GM19328 (cell line): ENCODE results near the gene MEF2B.
"Not testable (repeated sequence)": the region's sequence is repeated elsewhere in the genome, so short reads cannot be mapped to it uniquely, and the experiment has no call there.

Experiments
- ATAC-seq: cut with Tn5 transposase; IDR thresholded peaks from one replicate; pipeline ENCODE4 v1.9.1; 2021; ENCODE audit warnings: mild to moderate bottlenecking, moderate library complexity; ENCODE audit not compliant: unreplicated experiment

Gene MEF2B

DNA sequence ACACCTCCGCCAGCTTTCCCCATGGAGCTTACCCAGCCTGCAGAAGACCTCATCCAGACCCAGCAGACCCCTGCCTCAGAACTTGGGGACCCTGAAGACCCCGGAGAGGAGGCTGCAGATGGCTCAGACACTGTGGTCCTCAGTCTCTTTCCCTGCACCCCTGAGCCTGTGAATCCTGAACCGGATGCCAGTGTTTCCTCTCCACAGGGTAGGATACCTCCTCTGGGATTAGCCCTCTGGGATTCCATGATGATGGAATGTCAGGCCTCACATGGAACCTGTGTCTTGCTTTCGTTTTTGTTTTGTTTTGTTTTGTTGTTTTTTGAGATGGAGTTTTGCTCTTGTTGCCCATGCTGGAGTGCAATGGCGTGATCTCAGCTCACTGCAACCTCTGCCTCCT lies 23.9 kb upstream of the MEF2B start:
- ATAC-seq, result no peak

DNA sequence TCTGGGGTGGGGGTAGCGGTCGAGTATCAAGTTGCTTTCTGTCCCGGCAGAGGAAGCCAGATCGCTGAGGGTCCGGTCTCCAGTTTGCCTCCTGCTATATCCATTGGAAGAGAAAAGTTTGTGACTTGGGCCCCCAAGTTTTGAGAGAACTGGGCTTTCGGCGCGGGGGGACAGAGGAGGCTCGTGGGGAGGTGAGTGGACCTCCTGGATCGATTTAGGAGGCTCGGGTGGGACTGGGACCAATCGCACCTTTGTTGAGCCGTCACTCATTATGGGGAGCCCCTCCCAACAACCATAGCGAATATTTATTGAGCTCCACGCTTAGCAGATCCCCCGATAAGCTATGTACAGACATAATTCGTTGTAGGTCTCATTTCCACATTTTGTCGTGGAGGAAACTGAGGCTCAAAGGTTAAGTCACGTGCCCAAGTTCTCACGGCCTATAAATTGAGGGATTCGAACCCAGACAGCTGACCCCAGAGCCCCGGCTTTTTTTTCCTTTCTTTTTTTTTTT lies 22.9 kb upstream of the MEF2B start:
- no peak for ATAC-seq

DNA sequence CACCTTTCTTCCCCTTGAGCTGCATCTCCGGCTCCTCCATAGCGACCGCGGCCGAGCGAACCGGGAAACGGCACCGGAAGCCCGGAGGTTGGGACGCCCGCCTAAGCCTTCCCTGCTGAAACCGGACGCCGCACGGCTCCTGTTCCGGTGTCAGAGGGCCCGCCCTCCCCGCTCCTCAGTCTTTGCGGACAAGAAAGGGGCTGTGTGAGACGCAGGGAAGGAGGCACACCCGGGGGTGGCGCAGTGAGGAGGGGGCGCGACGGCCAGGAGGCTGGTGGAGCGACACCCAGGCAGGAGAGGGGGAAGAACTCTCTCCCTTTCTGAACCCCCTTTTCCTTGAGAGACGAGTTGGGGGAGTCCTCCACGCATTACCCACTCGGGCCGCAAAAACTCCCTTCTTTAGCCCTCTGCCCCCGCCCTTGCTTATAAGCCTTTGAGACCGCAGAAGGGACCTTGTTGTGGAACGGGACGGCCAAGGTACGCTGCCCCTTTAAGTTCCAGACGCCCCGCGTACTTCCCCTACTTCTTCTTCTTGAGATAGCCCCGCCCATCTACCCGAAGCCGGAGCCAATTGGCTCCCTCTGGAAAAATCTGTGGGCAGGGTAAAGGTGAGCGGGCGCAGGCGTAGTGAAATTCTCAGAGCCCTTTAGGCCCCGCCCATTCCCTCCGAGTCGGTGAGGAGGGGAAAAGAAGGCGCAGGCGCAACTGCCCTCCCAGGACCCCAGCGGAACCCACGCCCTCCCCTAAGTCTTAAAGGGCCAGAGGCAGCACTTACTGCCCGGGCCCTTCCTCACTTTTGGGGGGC lies 22.2 kb upstream of the MEF2B start, which contains the start of the genes BORCS8 and RFXANK:
Gene BORCS8 (minus strand): TSS at position 75 of the 805 bp plus-strand sequence. CDS start 35 bp downstream, at position 40.
Gene RFXANK (plus strand): TSS at position 181 of the 805 bp plus-strand sequence. CDS start 1,689 bp downstream, outside the sequence.
- ATAC-seq, result peak; percentile 82

DNA sequence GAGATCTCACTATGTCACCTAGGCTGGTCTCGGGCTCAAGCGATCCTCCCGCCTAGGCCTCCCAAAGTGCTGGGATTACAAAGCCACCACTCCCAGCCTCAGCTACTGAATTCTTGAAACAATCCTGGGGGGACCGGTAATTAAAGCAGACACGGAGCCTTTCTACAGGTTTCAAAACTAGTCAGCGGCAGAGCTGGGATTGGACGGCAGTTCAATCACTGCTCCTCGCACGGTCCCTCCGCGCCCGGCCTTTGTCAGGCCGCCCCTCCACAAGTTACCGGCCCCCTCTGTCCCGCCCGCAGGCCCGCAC lies 21.7 kb upstream of the MEF2B start:
- ATAC-seq, result no peak

DNA sequence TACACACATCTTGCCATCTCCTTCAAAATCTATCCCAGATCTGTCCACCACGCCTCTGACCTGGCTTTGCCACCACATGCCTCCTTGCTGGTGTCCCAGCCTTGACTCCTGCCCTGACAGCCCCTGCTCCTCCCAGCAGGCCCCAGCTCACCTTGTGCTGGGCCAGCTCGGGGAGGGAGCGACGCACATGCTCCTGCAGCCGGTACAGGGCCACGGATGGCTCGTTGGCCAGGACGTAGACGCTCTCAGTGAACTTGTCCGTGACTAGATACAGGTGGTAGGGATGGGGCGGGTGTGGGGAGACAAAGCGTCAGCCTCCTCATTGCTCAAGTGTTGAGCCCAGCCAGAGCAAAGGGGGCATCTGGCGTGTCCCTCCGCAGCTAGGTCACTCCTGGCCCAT lies 16.7 kb upstream of the MEF2B start:
- no peak for ATAC-seq

DNA sequence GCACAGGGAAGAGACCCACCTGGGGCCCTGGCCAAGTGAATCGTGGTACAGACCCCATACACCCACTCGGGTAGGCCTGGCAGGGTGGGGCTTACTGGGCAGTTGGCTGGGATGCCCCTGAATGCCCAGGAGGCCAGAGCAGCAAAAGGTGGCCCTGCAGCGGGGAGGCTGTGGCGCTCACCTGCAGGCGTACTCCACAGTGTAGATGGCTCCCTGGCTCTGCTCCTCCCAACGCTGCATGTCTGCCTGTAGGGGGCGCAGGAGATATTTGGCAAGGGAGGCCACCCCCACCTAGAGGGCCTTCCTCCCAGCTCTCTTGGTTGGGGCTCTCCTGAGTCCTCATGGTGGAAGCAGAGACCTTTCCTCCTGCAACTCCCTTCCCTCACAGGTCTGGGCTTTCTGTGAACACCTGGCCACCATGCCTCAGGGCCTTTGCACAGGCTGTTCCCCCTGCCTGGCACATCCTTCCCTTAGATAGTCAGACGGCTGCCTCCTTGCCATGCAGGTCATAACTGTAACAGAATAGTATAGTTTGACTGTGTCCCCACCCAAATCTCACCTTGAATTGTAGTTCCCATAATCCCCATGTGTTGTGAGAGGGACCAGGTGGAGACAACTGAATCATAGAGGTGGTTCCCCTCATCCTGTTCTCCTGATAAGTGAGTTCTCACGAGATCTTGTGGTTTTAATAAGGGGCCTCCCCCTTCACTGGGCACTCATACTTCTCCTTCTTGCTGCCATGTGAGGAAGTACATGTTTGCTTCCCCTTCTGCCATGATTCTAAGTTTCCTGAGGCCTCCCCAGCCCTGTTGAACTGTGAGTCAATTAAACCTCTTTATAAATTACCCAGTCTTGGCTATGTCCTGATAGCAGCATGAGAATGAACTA lies 16.0 kb upstream of the MEF2B start:
- no peak for ATAC-seq

DNA sequence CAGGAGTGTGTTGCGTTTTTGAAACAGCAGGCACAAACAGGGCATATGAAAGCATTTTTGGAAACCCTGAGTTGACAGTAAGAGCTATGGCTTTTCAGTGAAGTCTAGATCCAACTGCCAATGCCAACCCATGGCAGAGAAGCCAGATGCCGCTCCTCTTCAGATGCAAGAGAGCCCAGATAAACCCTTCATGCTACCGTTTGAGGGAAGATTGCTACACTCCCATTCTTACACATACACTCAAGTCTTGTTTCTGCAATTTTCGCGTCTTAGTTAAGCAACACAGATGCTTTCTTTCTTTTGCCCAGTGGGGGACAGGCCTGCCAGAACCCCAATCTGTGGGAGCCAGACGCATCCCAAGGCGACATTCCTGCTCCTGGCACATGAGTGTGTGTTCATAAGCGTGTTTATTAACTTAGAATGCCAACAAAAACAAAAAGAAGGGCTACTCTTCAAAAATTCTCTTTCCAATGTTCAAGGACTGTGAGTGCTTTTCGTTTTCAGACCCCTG lies 11.5 kb upstream of the MEF2B start:
- no peak for ATAC-seq

DNA sequence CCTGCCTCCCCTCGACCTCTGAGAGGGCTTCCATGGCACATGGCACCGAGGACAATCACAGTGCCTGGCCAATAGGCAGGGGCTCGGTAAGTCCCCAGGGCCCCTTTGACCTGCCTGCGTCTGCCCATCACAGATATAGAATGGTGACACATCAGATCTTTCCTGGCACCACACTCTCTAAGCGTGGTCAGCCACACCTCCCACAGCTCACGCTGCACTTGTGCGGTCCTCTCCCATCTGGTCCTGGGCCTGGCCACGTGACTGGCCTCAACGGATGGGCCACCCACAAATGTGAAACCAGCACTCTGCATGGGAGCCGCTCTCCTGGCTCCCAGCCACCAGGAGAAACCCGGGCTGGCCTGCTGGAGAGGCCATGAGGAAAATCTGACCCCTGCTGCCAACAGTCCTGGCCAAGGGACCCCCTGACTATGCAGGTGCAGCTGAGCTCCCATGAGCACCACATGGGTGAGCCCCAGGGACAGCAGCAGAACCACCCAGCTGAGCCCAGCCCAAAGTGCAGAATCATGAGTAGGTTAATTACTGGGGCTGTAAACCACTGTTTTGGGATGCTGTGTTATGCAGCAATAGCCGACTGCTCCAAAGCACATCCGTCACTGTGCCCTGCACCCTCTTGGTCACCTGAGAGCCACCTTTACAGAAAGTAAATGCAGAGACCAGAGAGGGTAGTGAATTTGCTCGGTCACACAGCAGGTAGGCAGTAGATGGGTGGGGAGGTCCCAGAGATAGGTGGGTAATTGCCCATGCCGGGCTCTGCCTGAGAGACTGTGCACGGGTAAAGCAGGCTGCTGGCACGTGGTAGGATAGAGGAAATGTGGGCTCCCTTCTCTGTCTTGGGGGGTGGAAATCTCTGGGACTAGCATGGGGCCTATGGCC lies 9.7 kb upstream of the MEF2B start:
- no peak for ATAC-seq

DNA sequence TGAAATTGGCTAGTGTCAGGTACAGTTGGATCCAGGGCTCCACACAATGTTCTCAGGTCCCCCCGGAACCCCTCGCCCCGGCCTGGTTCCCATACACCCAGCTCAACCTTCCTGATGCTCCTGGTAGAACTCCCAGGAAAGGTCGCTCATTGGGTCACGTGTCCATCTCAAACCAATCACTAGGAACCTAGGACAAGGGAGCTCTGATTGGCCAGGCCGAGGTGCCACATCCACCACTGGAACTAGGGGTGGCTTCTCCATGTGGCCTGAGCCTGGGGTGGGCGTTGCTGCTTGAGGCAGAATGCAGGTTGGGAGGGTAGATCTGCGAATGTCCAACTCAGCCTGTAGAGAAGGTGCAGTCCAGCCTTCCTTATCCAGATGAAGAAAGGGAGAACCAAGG lies 6.9 kb upstream of the MEF2B start:
- ATAC-seq, result no peak

DNA sequence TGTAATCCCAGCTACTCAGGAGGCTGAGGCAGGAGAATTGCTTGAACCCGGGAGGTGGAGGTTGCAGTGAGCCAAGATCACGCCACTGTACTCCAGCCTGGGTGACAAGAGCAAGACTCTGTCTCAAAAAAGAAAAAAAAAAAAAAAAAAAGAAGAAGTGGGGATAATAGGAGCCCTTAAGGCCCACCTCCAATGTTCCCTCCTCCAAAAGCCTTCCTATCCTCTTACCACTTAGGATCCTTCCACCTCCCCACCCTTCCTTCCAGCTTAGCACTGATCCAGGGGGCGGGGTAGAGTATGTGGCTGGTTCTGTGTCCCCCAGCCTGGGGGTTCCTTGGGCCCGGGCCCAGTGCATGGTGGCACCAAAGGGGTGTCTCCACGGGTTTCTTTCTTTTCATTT lies 3.2 kb upstream of the MEF2B start:
- ATAC-seq, result not testable (repeated sequence)

DNA sequence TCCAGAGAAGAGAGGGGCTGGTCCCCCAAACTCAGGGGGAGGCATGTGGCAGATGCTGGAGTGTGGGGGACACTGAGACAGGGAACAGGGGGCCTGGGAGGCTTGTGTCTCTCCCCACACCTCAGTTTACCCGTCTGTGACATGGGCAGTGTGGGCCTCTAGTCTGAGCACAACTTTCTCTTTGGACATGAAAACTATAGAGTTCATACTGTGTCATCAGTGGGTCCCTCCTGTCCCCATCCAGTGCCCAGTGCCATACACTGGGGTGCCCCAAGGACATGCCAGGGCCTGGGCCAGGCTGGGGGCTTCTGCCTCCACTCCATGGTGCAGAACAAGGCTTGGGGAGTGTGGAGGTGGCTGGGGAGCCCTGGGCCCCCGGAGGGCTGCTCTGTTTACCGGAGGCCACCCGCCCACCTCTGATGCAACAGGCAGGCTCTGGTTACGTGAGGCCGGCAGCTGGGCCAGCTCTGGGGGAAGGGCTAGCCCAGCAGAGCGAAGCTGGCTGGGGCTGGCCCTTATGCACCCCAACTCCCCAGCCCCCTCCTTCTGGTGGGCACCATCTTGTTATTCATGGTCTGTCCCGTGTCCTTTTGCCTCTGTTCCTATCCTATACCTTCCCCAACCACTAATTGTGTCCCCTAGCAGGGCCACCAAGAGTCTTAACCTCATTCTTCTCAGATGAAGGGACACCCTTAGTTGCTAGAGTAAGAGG lies 1.9 kb upstream of the MEF2B start:
- ATAC-seq, result no peak

DNA sequence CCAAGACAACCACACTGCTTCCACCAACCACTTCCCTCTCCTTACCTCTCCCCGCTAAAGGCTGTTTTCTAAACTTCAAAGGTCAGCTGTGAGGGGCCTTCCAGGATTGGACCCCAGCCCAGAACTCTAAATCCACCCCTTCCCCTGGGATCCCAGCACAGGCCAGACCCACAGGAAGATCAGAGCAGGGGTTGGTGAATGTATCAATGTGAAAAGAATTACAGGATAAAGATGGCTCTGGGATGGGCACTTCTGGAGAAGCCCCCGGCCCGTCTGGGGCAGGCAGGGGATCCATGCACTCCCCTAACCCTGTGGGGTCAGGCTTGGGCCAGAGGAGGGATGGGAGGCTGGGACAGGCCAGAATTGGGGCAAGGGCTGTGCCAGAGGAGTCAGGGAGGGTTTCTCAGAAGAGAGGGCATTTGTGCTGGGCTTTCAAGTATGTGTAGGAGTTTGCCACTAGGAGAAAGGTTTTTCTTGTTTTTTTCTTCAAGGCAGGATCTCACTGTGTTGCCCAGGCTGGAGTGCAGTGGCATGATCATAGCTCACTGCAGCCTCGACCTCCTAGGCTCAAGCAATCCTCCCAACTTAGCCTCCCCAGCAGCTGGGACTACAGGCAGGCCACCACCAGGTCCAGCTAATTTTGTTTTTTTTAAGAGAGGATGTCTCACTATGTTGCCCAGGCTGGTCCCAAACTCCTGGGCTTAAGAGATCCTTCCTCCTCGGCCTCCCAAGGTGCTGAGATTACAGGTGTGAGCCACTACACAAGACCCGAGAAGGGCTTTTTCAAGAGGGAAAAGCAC lies 1.0 kb upstream of the MEF2B start:
- ATAC-seq, result no peak

DNA sequence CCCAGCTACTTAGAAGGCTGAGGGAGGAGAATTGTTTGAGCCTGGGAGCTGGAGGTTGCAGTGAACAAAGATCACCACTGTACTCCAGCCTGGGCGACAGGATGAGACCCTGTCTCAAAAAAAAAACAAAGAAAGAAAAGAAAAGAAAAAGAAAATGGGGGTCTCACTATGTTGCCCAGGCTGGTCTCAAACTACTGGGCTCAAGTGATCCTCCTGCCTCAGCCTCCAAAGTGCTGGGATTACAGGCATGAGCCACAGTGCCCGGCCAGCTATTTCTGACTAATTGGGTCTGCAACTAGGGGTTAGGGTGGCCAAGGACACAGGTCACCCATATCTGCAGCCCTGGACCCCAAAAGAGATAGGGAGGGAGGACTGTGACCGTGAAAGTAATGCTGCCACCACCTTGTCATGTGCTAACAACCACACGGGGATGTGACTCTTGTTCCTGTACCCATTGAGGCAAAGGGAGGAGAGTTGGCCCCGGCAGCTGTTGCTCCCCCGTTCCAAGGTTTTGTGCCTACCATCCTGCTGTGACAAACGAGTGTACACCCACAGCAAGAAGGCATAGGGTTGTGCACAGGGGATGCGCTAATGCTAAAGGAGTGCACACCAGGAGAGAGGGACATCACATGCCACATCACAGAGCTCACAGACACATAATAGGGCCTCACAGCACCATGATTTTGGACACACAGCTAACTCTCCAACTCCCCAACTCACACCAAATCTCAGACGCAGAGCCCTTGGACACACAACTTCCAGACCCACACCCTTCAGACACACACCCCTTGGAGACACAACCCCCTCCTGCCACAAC lies 619 bp downstream of the MEF2B start:
- no peak for ATAC-seq

DNA sequence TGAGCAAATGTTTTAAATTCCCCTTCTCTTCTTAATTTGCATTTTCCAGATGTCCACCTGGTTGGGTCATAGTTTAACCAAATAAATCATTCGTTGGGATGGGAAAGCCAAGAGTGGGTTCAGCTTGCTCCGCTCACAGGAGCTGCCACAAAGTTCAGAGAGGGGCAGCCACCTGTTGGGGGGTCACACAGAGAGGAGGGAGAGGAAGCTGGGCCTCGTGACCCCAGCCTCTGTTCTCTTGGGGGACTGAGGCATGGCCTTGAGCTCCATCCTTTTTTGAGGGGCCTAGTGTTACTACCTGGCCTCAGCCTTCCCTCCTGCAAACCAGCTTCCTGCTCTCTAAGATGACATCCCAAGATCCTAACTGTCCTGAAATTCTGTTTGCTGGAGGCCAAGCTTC lies 2.5 kb downstream of the MEF2B start:
- ATAC-seq, result no peak

DNA sequence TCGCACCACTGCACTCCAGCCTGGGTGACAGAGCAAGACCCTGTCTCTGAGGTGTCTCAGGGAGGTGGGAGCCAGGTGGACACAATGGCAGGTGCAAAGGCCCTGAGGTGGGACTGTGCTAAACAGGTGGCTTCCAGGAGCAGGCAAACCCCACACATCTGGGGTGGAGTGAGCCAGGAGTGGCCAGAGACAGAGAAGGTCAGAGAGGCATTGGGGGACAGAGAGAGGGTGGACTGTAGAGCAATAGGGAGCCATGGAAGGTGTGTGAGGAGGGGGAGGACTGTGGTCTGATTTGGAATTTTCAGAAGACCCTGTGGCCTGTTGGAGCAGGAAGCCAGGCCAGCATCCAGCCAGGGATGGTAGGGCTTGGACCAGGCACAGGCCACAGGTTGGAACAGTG lies 4.7 kb downstream of the MEF2B start:
- ATAC-seq, result no peak

DNA sequence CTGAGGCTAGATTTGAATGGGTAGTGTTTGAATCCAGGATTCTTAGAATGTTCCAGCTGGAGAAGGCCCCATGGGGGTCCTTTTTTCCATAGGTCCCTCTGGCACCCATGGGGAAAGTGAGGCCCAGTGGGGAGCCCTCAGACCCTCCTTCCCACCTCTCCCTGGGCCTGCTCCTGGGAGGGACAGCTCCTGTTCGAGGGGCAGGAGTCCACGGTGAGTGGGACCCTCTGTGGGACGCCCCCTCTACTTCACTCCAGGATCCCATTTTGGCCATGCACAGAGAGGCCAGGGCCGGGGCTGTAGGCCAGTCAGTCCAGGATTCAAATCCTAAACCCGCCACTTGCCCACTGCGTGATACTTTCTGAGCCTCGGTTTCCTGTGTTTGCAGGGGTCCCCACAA lies 7.6 kb downstream of the MEF2B start:
- ATAC-seq, result no peak

DNA sequence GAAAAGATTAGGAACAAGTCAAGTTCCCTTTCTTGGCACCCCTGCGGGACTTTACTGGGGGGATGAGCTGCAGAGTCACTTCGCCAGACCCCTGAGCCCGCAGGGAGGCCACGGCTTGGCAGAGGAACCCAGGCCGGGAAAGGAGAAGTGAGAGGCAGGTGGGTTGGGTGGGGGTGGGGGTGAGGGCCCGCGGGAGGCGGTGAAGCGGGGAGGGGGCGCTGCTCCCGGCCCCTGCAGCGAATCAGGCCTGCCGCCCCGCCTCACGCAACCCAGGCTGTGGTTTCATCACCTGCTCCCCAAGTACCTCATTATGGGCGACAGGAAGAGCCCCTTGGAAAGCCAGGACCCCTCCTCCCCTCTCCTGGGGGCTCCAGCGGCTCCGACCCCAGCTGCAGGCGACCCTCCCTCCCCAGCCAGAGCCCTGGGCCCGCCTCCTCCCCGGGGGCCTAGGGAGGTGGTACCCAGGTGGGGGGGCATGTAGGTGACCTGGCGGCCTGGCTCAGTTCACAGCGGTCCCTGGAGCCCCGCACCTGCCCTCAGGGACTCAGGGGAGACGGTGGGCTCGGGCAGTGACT lies 9.5 kb downstream of the MEF2B start:
- no peak for ATAC-seq

DNA sequence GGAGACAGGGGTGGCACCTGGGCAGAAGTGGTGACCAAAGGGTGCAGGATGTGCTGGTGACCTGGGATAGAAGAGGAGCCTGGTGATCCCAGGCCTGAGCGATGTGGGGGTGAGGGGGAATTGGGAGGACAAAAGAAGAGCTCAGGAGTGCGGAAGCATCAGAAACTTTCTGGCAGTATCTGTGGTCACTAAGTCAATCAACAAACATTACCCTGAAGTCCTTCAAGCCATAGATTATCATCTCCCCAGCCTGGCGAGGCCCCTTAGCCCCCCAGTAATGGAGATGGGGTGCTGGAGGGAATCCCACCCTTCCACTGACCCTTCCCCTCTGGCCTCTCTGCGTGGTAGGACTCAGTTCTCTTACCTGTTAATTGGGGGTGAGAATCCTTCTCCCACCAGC lies 10.5 kb downstream of the MEF2B start:
- ATAC-seq, result no peak
